Measurements from ENCODE around the gene KANSL1.

GRCh38 chr17:45985447-45985846, 207.8 kb downstream of the KANSL1 start:
- TF ChIP-seq FOXA3 (CRISPR knock-in tag; conservative IDR thresholded peaks at IDR 0.05 in 1 of 2, IDR thresholded peaks at IDR 0.05 in 1 of 2) (no peak), POLR2AphosphoS2 (IDR thresholded peaks at IDR 0.05; ENCODE audit: low read length) (no peak), EZH2 (IDR thresholded peaks at IDR 0.05; ENCODE audit: borderline replicate concordance, low read depth, low read length) (no peak)

All from K562 (cell line).